WTC11 (cell line): ENCODE data around the gene APEX2. TPM values are rescaled to one million over a fixed set of nuclear protein-coding genes. Genes with fewer than 3 reads are reported as not detected.

ENCODE experiments used
- ATAC-seq: fragments of 200-7000 bp; cut with Tn5 transposase; 2 replicates; pipeline ENCODE4 v1.10.0; 2021; ENCODE audit warnings: mild to moderate bottlenecking, moderate library complexity
- CTCF ChIA-PET: fragments of 300-600 bp; sonication (Branson Sonifier 250); formaldehyde crosslinking; loops from one replicate; lab custom pipeline; 2021; ENCODE audit warnings: antibody characterized with exemption; lab: Charles Lee
- POLR2A ChIA-PET: fragments of 350-600 bp; sonication (Branson Sonifier 250); formaldehyde crosslinking; loops from one replicate; lab custom pipeline; 2021; ENCODE audit warnings: antibody characterized with exemption; lab: Charles Lee
- DNase-seq: peaks from one replicate; pipeline ENCODE4 v3.0.0; 2021; ENCODE audit warnings: low spot score
- H3K27ac Mint-ChIP-seq: 2 replicates; pipeline ENCODE4 v1.8.0; 2021; ENCODE audit warnings: mixed read lengths
- H3K27me3 Mint-ChIP-seq: 2 replicates; pipeline ENCODE4 v1.8.0; 2021; ENCODE audit warnings: low read depth, mild to moderate bottlenecking, moderate library complexity, mixed read lengths
- H3K36me3 Mint-ChIP-seq: 2 replicates; pipeline ENCODE4 v1.8.0; 2021; ENCODE audit warnings: mixed read lengths
- H3K4me1 Mint-ChIP-seq: 2 replicates; pipeline ENCODE4 v1.8.0; 2022; ENCODE audit warnings: mixed read lengths
- H3K4me3 Mint-ChIP-seq: 2 replicates; pipeline ENCODE4 v1.8.0; 2021; ENCODE audit warnings: mild to moderate bottlenecking, moderate library complexity, mixed read lengths
- H3K9me3 Mint-ChIP-seq: 2 replicates; pipeline ENCODE4 v1.8.0; 2021; ENCODE audit warnings: mixed read lengths
- AR ChIP-seq: fragments of 250-450 bp; sonication (Bioruptor Pico); IDR thresholded peaks from 2 replicates; pipeline ENCODE4 v1.9.0; 2021; ENCODE audit warnings: mild to moderate bottlenecking
- ATF1 ChIP-seq: sonication (generic); formaldehyde crosslinking; IDR thresholded peaks from 2 replicates; pipeline ENCODE4 v1.8.1; 2023; ENCODE audit warnings: mild to moderate bottlenecking, moderate library complexity, missing genetic modification reagents
- E2F1 ChIP-seq: sonication (generic); formaldehyde crosslinking; IDR thresholded peaks from 2 replicates; pipeline ENCODE4 v1.8.0; 2022; ENCODE audit warnings: mild to moderate bottlenecking, missing genetic modification reagents
- E2F4 ChIP-seq: sonication (generic); formaldehyde crosslinking; IDR thresholded peaks from 2 replicates; pipeline ENCODE4 v1.8.1; 2022; ENCODE audit warnings: low read depth, mild to moderate bottlenecking, moderate library complexity, missing genetic modification reagents, borderline replicate concordance
- FOXP4 ChIP-seq: sonication (generic); formaldehyde crosslinking; IDR thresholded peaks from 2 replicates; pipeline ENCODE4 v1.8.0; 2022; ENCODE audit warnings: mild to moderate bottlenecking, missing genetic modification reagents
- NR1H2 ChIP-seq: sonication (generic); formaldehyde crosslinking; IDR thresholded peaks from 2 replicates; pipeline ENCODE4 v1.9.0; 2021; ENCODE audit warnings: mild to moderate bottlenecking, moderate library complexity, missing genetic modification reagents
- PREB ChIP-seq: sonication (generic); formaldehyde crosslinking; IDR thresholded peaks from 2 replicates; pipeline ENCODE4 v1.8.1; 2022; ENCODE audit warnings: mild to moderate bottlenecking, missing genetic modification reagents, moderate library complexity, borderline replicate concordance
- PRRX2 ChIP-seq: fragments of 250-450 bp; sonication (Bioruptor Pico); IDR thresholded peaks from 2 replicates; pipeline ENCODE4 v1.8.0; 2021; ENCODE audit warnings: mild to moderate bottlenecking
- TEAD1 ChIP-seq: sonication (generic); formaldehyde crosslinking; IDR thresholded peaks from 2 replicates; pipeline ENCODE4 v1.8.0; 2022; ENCODE audit warnings: mild to moderate bottlenecking, missing genetic modification reagents
- ZBTB21 ChIP-seq: sonication (generic); formaldehyde crosslinking; IDR thresholded peaks from 2 replicates; pipeline ENCODE4 v1.8.1; 2023; ENCODE audit warnings: mild to moderate bottlenecking, missing genetic modification reagents, borderline replicate concordance
- total RNA-seq: library from RNA; stranded (reverse); gene quantifications from 3 replicates; pipeline ENCODE4 v1.2.3, GENCODE V29; 2021
- TF ChIP-seq, protein P1 (sequence below): sonication (generic); formaldehyde crosslinking; IDR thresholded peaks from 2 replicates; pipeline ENCODE4 v1.8.0; 2022; ENCODE audit warnings: missing genetic modification reagents
- TF ChIP-seq, protein P2 (sequence below): sonication (generic); formaldehyde crosslinking; IDR thresholded peaks from 2 replicates; pipeline ENCODE4 v1.8.1; 2023; ENCODE audit warnings: mild to moderate bottlenecking, missing genetic modification reagents
- TF ChIP-seq, protein P3 (sequence below): fragments of 250-450 bp; sonication (Bioruptor Pico); IDR thresholded peaks from 2 replicates; pipeline ENCODE4 v1.9.0; 2021; ENCODE audit warnings: moderate library complexity, mild to moderate bottlenecking, inconsistent platforms, borderline replicate concordance
- TF ChIP-seq, protein P4 (sequence below): sonication (generic); formaldehyde crosslinking; IDR thresholded peaks from 2 replicates; pipeline ENCODE4 v1.8.0; 2022; ENCODE audit warnings: mild to moderate bottlenecking, missing genetic modification reagents
- TF ChIP-seq, protein P5 (sequence below): sonication (generic); formaldehyde crosslinking; IDR thresholded peaks from 2 replicates; pipeline ENCODE4 v1.8.1; 2023; ENCODE audit warnings: mild to moderate bottlenecking, missing genetic modification reagents, borderline replicate concordance

The APEX2 gene
- total RNA-seq, 1 experiment from 2014 or later, result 19.9 TPM

GRCh38 chrX:54978448-54978847 is 21.7 kb upstream of the APEX2 start (continued):
- TF ChIP-seq, protein P1, sequence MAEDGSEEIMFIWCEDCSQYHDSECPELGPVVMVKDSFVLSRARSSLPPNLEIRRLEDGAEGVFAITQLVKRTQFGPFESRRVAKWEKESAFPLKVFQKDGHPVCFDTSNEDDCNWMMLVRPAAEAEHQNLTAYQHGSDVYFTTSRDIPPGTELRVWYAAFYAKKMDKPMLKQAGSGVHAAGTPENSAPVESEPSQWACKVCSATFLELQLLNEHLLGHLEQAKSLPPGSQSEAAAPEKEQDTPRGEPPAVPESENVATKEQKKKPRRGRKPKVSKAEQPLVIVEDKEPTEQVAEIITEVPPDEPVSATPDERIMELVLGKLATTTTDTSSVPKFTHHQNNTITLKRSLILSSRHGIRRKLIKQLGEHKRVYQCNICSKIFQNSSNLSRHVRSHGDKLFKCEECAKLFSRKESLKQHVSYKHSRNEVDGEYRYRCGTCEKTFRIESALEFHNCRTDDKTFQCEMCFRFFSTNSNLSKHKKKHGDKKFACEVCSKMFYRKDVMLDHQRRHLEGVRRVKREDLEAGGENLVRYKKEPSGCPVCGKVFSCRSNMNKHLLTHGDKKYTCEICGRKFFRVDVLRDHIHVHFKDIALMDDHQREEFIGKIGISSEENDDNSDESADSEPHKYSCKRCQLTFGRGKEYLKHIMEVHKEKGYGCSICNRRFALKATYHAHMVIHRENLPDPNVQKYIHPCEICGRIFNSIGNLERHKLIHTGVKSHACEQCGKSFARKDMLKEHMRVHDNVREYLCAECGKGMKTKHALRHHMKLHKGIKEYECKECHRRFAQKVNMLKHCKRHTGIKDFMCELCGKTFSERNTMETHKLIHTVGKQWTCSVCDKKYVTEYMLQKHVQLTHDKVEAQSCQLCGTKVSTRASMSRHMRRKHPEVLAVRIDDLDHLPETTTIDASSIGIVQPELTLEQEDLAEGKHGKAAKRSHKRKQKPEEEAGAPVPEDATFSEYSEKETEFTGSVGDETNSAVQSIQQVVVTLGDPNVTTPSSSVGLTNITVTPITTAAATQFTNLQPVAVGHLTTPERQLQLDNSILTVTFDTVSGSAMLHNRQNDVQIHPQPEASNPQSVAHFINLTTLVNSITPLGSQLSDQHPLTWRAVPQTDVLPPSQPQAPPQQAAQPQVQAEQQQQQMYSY, result no peak
- TF ChIP-seq FOXP4 (CRISPR knock-in tag) (no peak), TEAD1 (CRISPR knock-in tag) (no peak), AR (CRISPR knock-in tag) (no peak), PREB (no peak)
- TF ChIP-seq, protein P2, sequence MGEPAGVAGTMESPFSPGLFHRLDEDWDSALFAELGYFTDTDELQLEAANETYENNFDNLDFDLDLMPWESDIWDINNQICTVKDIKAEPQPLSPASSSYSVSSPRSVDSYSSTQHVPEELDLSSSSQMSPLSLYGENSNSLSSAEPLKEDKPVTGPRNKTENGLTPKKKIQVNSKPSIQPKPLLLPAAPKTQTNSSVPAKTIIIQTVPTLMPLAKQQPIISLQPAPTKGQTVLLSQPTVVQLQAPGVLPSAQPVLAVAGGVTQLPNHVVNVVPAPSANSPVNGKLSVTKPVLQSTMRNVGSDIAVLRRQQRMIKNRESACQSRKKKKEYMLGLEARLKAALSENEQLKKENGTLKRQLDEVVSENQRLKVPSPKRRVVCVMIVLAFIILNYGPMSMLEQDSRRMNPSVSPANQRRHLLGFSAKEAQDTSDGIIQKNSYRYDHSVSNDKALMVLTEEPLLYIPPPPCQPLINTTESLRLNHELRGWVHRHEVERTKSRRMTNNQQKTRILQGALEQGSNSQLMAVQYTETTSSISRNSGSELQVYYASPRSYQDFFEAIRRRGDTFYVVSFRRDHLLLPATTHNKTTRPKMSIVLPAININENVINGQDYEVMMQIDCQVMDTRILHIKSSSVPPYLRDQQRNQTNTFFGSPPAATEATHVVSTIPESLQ (CRISPR knock-in tag), result no peak
- TF ChIP-seq, protein P3, sequence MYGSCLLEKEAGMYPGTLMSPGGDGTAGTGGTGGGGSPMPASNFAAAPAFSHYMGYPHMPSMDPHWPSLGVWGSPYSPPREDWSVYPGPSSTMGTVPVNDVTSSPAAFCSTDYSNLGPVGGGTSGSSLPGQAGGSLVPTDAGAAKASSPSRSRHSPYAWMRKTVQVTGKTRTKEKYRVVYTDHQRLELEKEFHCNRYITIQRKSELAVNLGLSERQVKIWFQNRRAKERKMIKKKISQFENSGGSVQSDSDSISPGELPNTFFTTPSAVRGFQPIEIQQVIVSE (CRISPR knock-in tag), result no peak
- TF ChIP-seq, all 79 proteins: peak for 0

GRCh38 chrX:54979432-54979831 is 20.7 kb upstream of the APEX2 start:
- CTCF ChIA-PET, result no interaction called here
- TF ChIP-seq PRRX2 (CRISPR knock-in tag) (no peak), E2F4 (CRISPR knock-in tag) (no peak), E2F1 (CRISPR knock-in tag) (no peak), NR1H2 (CRISPR knock-in tag) (no peak), ZBTB21 (CRISPR knock-in tag) (no peak), ATF1 (CRISPR knock-in tag) (no peak)
- TF ChIP-seq, protein P4, sequence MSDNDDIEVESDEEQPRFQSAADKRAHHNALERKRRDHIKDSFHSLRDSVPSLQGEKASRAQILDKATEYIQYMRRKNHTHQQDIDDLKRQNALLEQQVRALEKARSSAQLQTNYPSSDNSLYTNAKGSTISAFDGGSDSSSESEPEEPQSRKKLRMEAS, result no peak
- TF ChIP-seq, protein P5, sequence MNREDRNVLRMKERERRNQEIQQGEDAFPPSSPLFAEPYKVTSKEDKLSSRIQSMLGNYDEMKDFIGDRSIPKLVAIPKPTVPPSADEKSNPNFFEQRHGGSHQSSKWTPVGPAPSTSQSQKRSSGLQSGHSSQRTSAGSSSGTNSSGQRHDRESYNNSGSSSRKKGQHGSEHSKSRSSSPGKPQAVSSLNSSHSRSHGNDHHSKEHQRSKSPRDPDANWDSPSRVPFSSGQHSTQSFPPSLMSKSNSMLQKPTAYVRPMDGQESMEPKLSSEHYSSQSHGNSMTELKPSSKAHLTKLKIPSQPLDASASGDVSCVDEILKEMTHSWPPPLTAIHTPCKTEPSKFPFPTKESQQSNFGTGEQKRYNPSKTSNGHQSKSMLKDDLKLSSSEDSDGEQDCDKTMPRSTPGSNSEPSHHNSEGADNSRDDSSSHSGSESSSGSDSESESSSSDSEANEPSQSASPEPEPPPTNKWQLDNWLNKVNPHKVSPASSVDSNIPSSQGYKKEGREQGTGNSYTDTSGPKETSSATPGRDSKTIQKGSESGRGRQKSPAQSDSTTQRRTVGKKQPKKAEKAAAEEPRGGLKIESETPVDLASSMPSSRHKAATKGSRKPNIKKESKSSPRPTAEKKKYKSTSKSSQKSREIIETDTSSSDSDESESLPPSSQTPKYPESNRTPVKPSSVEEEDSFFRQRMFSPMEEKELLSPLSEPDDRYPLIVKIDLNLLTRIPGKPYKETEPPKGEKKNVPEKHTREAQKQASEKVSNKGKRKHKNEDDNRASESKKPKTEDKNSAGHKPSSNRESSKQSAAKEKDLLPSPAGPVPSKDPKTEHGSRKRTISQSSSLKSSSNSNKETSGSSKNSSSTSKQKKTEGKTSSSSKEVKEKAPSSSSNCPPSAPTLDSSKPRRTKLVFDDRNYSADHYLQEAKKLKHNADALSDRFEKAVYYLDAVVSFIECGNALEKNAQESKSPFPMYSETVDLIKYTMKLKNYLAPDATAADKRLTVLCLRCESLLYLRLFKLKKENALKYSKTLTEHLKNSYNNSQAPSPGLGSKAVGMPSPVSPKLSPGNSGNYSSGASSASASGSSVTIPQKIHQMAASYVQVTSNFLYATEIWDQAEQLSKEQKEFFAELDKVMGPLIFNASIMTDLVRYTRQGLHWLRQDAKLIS, result no peak

More at GRCh38 chrX:54979432-54979831, 20.7 kb upstream of the APEX2 start:
- Mint-ChIP-seq H3K9me3 (peaks cover 9% of the 10 kb centered on the region), H3K4me1 (no peaks in the 10 kb centered on the region), H3K4me3 (no peak overlapping the region), H3K27ac (no peak overlapping the region), H3K36me3 (no peaks in the 10 kb centered on the region), H3K27me3 (peaks cover 1% of the 10 kb centered on the region)
- no peak for ATAC-seq
- POLR2A ChIA-PET, result no interaction called here
- DNase-seq, result no peak
